Muscle of back (tissue), 11 donors: ENCODE results near the gene B3GLCT. TPM values are rescaled to one million over a fixed set of nuclear protein-coding genes. Genes with fewer than 3 reads are reported as not detected.

ENCODE experiments used
- DNase-seq, 3 donors: peaks; one replicate each; pipeline versions ENCODE4 v3.0.0 to v3.0.0-alpha.2; 2013
- polyA plus RNA-seq, 10 donors: library from polyadenylated mRNA; unstranded; fragments of 120-200 nt; gene quantifications; one replicate each; pipeline ENCODE4 v1.2.1, GENCODE V29; 2013; ENCODE audit not compliant: insufficient read length in 10 of 10

Gene B3GLCT
- polyA plus RNA-seq, 10 donors, result 16.9 to 38.4 (median 22.4) TPM

- no peak for DNase-seq
Observed at GRCh38 chr13:31267126-31267784, 67.5 kb downstream of the B3GLCT start.

GRCh38 chr13:31274390-31274789, 74.6 kb downstream of the B3GLCT start:
- no peak for DNase-seq

- DNase-seq, result no peak
Observed at GRCh38 chr13:31276421-31276820, 76.6 kb downstream of the B3GLCT start.

GRCh38 chr13:31278869-31279268, 79.1 kb downstream of the B3GLCT start:
- DNase-seq, result peak in 2 of 3 donors; percentile 27 to 29

- DNase-seq, result no peak
Observed at GRCh38 chr13:31282741-31283455, 83.1 kb downstream of the B3GLCT start.

- DNase-seq, result no peak
Observed at GRCh38 chr13:31286930-31287329, 87.2 kb downstream of the B3GLCT start.

- DNase-seq, result no peak
Observed at GRCh38 chr13:31301119-31301518, 101.3 kb downstream of the B3GLCT start.

GRCh38 chr13:31310356-31310755, 110.6 kb downstream of the B3GLCT start:
- DNase-seq, result no peak

- peak; percentile 30 to 44 (median 33) for DNase-seq
Observed at GRCh38 chr13:31310786-31311185, 111.0 kb downstream of the B3GLCT start.

- DNase-seq, result no peak
Observed at GRCh38 chr13:31311921-31312320, 112.1 kb downstream of the B3GLCT start.

GRCh38 chr13:31314961-31315360, 115.2 kb downstream of the B3GLCT start:
- DNase-seq, result no peak

- no peak for DNase-seq
Observed at GRCh38 chr13:31320946-31321345, 121.2 kb downstream of the B3GLCT start.

- DNase-seq, result no peak
Observed at GRCh38 chr13:31321457-31321856, 121.7 kb downstream of the B3GLCT start.

- DNase-seq, result peak in 1 of 3 donors; percentile 30
Observed at GRCh38 chr13:31322026-31322425, 122.3 kb downstream of the B3GLCT start.

- DNase-seq, result no peak
Observed at GRCh38 chr13:31322702-31323405, 123.1 kb downstream of the B3GLCT start.

GRCh38 chr13:31327182-31327860, 127.5 kb downstream of the B3GLCT start:
- DNase-seq, result peak in 1 of 3 donors; percentile 52

- peak in 2 of 3 donors; percentile 30 to 59 for DNase-seq
Observed at GRCh38 chr13:31328549-31329235, 128.9 kb downstream of the B3GLCT start.

GRCh38 chr13:31330236-31330635, 130.5 kb downstream of the B3GLCT start:
- peak; percentile 41 to 87 (median 49) for DNase-seq

GRCh38 chr13:31331068-31331467, 131.3 kb downstream of the B3GLCT start:
- DNase-seq, result no peak

- DNase-seq, result no peak
Observed at GRCh38 chr13:31334547-31334946, 134.8 kb downstream of the B3GLCT start.

- DNase-seq, result no peak
Observed at GRCh38 chr13:31334994-31335557, 135.3 kb downstream of the B3GLCT start.
